HG02759 (cell line): ENCODE measurements around the gene ERVW-1.
"Not testable (repeated sequence)": the region's sequence is repeated elsewhere in the genome, so short reads cannot be mapped to it uniquely, and the experiment has no call there.

Source experiments
- ATAC-seq: cut with Tn5 transposase; IDR thresholded peaks from one replicate; pipeline ENCODE4 v1.9.1; 2021; ENCODE audit warnings: mild to moderate bottlenecking, moderate library complexity; ENCODE audit not compliant: unreplicated experiment

Gene ERVW-1, protein sequence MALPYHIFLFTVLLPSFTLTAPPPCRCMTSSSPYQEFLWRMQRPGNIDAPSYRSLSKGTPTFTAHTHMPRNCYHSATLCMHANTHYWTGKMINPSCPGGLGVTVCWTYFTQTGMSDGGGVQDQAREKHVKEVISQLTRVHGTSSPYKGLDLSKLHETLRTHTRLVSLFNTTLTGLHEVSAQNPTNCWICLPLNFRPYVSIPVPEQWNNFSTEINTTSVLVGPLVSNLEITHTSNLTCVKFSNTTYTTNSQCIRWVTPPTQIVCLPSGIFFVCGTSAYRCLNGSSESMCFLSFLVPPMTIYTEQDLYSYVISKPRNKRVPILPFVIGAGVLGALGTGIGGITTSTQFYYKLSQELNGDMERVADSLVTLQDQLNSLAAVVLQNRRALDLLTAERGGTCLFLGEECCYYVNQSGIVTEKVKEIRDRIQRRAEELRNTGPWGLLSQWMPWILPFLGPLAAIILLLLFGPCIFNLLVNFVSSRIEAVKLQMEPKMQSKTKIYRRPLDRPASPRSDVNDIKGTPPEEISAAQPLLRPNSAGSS

DNA sequence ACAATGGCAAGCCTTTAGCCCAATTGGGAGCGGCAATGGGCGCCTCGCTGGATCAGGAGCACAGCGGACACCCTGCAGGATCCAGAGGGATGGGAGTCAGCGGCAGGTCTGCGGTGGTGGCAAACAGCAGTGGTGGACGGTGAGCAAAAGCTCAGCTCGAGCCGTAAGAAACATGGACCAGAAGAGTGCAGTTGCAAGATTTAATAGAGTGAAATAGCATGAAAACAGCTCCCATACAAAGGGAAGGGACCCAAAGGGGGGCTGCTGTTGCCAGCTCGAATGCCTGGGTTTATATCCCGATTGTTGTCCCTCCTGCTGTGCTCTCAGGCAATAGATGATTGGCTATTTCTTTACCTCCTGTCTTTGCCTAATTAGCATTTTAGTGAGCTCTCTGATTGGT, at the start of gene ERVW-1:
Gene ERVW-1 (minus strand): TSS at position 266 of the 400 bp plus-strand sequence. CDS start 7,565 bp downstream, outside the sequence.
- ATAC-seq = not testable (repeated sequence)

DNA sequence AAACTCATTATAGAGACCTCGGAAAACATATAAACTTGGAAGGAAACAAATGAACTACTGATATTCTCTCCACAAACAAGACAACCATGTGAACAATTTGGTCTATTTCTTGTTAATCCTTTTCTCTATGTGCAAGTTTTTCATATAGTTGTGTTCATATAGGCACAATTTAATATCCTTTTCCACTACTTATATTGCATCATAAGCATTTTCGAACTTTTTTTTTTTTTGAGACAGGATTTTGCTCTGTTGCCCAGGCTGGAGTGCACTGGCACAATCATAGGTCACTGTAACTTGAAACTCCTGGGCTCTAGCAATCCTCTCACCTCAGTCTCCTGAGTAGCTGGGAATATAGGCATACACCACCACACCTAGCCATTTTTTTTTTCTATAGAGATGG, 45.4 kb upstream of the ERVW-1 start:
- no peak for ATAC-seq

GRCh38 chr7:92520024-92520423, 42.3 kb upstream of the ERVW-1 start:
- ATAC-seq = no peak

DNA sequence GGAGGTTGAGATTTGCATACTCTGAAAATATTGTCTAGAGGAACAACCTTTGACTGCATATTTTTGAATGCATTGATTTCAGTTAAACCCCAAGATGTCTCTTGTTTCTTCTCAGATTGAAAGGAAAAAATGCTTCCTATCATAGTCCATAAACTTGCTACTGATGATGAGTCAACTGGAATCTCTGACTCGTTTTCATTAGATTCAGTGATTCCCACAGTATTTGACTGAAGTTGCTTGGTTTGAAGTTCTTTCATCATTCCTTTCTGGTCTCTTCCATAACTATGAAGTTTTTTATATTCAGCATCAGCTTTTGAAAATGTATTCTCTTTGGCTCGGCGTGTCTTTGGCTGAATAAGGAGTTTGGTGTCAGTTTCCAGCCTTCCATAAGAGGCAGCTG, 39.9 kb upstream of the ERVW-1 start:
- ATAC-seq = no peak

- no peak for ATAC-seq
Observed at GRCh38 chr7:92513167-92513902, 35.6 kb upstream of the ERVW-1 start.

- no peak for ATAC-seq
Observed at GRCh38 chr7:92508946-92509345, 31.2 kb upstream of the ERVW-1 start.

DNA sequence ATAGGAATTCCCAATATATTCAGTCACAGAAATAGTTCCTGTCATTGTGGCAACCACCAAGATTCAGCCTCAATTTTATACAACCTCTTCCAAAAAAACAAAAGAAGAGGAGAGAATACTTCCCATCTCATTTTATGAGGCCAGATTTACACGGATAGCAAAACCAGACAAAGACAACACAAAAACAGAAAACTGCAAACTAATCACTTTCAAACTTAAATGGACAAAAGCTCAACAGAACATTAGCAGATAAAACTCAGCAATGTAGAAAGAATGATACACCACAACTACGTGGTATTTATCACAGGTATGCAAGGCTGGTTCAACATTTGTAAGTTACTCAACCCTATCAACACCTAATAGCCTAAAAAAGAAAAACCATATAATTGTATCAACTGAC, 28.6 kb upstream of the ERVW-1 start:
- no peak for ATAC-seq

DNA sequence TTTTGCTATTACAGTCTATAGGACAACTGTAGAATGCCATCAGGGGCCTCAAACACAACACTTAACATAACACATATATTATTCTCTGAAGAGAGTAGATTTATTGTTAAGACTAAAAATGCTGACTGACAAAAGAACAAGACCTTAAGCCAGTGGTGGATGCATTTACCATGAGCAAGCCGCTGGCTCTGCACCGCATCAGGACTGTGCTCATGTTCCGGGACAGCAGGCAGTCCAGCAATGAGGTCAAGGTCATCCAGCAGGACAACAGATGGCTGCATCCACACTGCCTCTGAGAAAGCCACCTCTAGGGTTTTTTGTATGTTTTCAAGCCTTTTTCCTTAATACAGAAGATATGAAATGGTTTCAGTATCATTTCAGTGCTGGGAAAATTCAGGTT, 26.8 kb upstream of the ERVW-1 start:
- no peak for ATAC-seq

DNA sequence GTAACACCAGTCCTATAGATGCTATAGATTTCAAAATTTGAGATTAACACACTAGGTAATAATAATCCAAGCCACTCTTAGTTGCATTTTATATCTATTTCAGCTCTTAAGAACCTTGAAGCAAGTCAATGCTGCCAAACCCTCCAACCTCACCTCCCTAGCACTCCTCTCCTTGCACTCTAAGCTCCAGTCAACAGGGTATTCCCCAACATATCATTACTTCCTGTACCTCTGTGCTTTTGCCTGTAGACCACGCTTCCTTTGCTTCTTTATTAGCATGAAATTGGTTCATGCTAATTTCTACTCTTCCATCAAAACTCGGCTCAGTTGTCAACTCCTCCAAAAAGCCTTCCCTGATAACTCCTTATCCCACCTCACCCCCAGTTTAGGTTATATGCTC, 26.0 kb upstream of the ERVW-1 start:
- no peak for ATAC-seq

GRCh38 chr7:92498557-92498956, 20.8 kb upstream of the ERVW-1 start:
- no peak for ATAC-seq

- ATAC-seq = no peak
Observed at GRCh38 chr7:92496876-92497275, 19.1 kb upstream of the ERVW-1 start.

GRCh38 chr7:92489634-92490033, 11.9 kb upstream of the ERVW-1 start:
- ATAC-seq = no peak

GRCh38 chr7:92487804-92488203, 10.1 kb upstream of the ERVW-1 start:
- ATAC-seq = no peak

DNA sequence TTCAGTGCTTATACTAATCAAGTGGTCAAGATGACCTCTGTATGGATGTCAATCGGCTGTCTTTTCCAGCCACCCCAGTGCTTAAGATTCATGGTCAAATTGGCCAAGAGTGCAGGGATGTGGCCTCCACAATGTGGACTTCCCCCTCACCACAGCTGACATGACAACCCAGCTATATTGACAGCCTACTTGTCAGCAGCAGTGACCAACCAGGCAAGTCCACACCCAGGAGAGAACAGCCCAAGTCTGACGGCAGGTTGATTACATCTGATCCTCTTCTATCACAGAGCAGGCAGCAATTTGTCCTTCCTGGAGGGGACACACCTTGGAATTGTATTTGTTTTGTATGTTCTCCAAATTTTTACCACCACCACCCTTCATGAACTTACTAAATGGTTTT, 8.2 kb upstream of the ERVW-1 start:
- no peak for ATAC-seq

- ATAC-seq = no peak
Observed at GRCh38 chr7:92485267-92485892, 7.6 kb upstream of the ERVW-1 start.

DNA sequence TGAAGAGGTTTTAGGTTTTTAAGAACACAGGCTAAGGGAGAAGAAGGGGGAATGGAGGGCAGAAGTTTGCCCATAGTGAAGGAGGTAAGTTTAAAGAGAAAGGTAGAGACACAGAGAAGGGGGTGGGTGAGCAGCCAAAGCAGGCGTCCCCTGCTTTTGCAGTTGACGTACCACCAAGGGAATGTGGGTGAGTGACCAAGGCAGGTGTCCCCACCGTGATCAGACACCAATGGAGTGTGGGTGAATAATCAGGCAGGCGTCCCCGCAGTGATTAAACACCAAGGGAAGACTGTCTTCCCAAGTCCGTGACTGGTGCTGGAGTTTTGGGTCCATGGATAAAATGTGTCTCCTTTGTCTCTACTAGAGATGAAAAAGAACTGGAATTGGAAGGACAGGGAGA, 6.5 kb upstream of the ERVW-1 start:
- ATAC-seq = not testable (repeated sequence)

- not testable (repeated sequence) for ATAC-seq
Observed at GRCh38 chr7:92483624-92484023, 5.9 kb upstream of the ERVW-1 start.

DNA sequence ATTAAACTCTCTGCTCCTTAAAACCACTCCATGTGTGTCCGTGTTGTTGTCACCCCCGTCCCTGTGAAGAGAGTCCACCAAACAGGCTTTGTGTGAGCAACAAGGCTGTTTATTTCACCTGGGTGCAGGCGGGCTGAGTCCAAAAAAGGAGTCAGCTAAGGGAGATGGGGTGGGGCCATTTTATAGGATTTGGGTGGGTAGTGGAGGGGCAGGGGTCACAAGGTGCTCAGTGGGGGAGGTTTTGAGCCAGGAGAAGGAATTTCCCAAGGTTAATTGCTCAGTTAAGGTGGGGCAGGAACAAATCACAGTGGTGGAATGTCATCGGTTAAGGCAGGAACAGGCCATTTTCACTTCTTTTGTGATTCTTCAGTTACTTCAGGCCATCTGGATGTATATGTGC, 1.4 kb upstream of the ERVW-1 start:
- not testable (repeated sequence) for ATAC-seq

GRCh38 chr7:92478711-92479110, 965 bp upstream of the ERVW-1 start:
- ATAC-seq = no peak

DNA sequence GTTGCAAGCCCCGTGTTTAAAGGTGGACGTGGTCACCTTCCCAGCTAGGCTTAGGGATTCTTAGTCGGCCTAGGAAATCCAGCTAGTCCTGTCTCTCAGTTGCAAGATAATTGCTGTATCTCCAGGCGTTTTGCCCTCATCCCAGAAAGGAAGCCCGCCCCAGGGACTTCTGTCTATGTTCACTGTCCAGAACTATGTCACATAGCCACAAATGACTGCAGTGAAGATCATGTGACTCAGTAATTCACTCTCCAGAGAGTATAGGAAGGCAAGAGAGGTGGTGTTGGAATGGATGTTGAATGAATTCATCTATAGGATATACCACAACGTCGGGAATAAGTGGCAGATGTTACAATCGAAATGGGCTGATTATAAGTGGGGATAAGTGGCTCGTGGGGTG, 349 bp upstream of the ERVW-1 start:
- ATAC-seq = no peak

GRCh38 chr7:92475851-92476590, 1.7 kb downstream of the ERVW-1 start:
- not testable (repeated sequence) for ATAC-seq
